Mesenchymal stem cell (in vitro differentiated cells and primary cell): ENCODE data around the gene PLEKHG5.
A peak's percentile ranks its signal among the peaks of the same experiment; 100 is the strongest.

Experiments used
- DNase-seq: peaks from one replicate; pipeline ENCODE4 v3.0.0-alpha.2; 2013
- H2AFZ ChIP-seq: one replicate; pipeline ENCODE4 v1.6.1; 2013; ENCODE audit warnings: low read depth, mild to moderate bottlenecking, control low read depth, inconsistent platforms, low read length, moderate library complexity
- H2AK5ac ChIP-seq: 2 replicates; pipeline ENCODE4 v1.6.1; 2013; ENCODE audit warnings: low read length, moderate library complexity, mild to moderate bottlenecking, inconsistent platforms; ENCODE audit not compliant: severe bottlenecking
- H2BK120ac ChIP-seq: one replicate; pipeline ENCODE4 v1.6.1; 2013; ENCODE audit warnings: low read depth, mild to moderate bottlenecking, inconsistent platforms, low read length, moderate library complexity
- H2BK12ac ChIP-seq, 2 experiments: one replicate each; pipeline ENCODE4 v1.6.1; 2013; ENCODE audit warnings: inconsistent platforms in 2 of 2, low read length in 2 of 2, mild to moderate bottlenecking in 2 of 2, moderate library complexity in 2 of 2, control low read depth in 1 of 2
- H2BK15ac ChIP-seq: one replicate; pipeline ENCODE4 v1.6.1; 2013; ENCODE audit warnings: mild to moderate bottlenecking, low read depth, inconsistent platforms; ENCODE audit not compliant: poor library complexity, severe bottlenecking
- H2BK5ac ChIP-seq: 2 replicates; pipeline ENCODE4 v1.6.1; 2013; ENCODE audit warnings: low read depth, mild to moderate bottlenecking, low read length, control low read depth, inconsistent platforms; ENCODE audit not compliant: poor library complexity, severe bottlenecking
- H3K14ac ChIP-seq, 2 experiments: one replicate each; pipeline ENCODE4 v1.6.1; 2013; ENCODE audit warnings: inconsistent platforms in 2 of 2, low read length in 2 of 2, control low read depth in 1 of 2, mild to moderate bottlenecking in 1 of 2, moderate library complexity in 1 of 2
- H3K18ac ChIP-seq, 2 experiments: one replicate each; pipeline ENCODE4 v1.6.1; 2013; ENCODE audit warnings: inconsistent platforms in 2 of 2, low read length in 2 of 2, control low read depth in 1 of 2, low read depth in 1 of 2, mild to moderate bottlenecking in 1 of 2
- H3K23ac ChIP-seq, 2 experiments: one replicate each; pipeline ENCODE4 v1.6.1; 2013; ENCODE audit warnings: inconsistent platforms in 2 of 2, low read length in 2 of 2, mild to moderate bottlenecking in 2 of 2, moderate library complexity in 2 of 2, control low read depth in 1 of 2
- H3K27ac ChIP-seq: 2 replicates; pipeline ENCODE4 v1.5.1; 2013; ENCODE audit warnings: mild to moderate bottlenecking, moderate library complexity, low read length, control low read depth, inconsistent platforms; ENCODE audit not compliant: poor library complexity, severe bottlenecking
- H3K27me3 ChIP-seq, 2 experiments: 2 replicates each; pipeline versions ENCODE4 v1.6.1 to v1.7.0; 2013; ENCODE audit warnings: low read length in 2 of 2, mild to moderate bottlenecking in 2 of 2, moderate library complexity in 2 of 2, control low read depth in 1 of 2, inconsistent platforms in 1 of 2; ENCODE audit not compliant: control insufficient read depth in 1 of 2, insufficient read depth in 1 of 2
- H3K36me3 ChIP-seq, 2 experiments: 2 replicates each; pipeline versions ENCODE4 v1.6.1 to v1.7.0; 2013; ENCODE audit warnings: low read length in 2 of 2, control low read depth in 1 of 2, inconsistent platforms in 1 of 2, low read depth in 1 of 2, mild to moderate bottlenecking in 1 of 2; ENCODE audit not compliant: insufficient read depth in 2 of 2, control insufficient read depth in 1 of 2
- H3K4ac ChIP-seq, 2 experiments: one replicate each; pipeline ENCODE4 v1.6.1; 2013; ENCODE audit warnings: inconsistent platforms in 2 of 2, low read length in 2 of 2, mild to moderate bottlenecking in 2 of 2, moderate library complexity in 2 of 2, control low read depth in 1 of 2, low read depth in 1 of 2
- H3K4me1 ChIP-seq: 2 replicates; pipeline ENCODE4 v1.6.1; 2013; ENCODE audit warnings: low read depth, low read length, control low read depth; ENCODE audit not compliant: control insufficient read depth, insufficient read depth
- H3K4me2 ChIP-seq: 2 replicates; pipeline ENCODE4 v1.6.1; 2013; ENCODE audit warnings: low read length, mild to moderate bottlenecking, inconsistent platforms; ENCODE audit not compliant: poor library complexity, severe bottlenecking
- H3K4me3 ChIP-seq, 2 experiments: 2 replicates each; pipeline versions ENCODE4 v1.5.1 to v1.7.0; 2013; ENCODE audit warnings: low read length in 2 of 2, mild to moderate bottlenecking in 2 of 2, control low read depth in 1 of 2, low read depth in 1 of 2; ENCODE audit not compliant: insufficient read depth in 1 of 2
- H3K79me1 ChIP-seq: replicated peaks from 2 replicates; pipeline ENCODE4 v1.6.1; 2013; ENCODE audit warnings: mild to moderate bottlenecking, control low read depth, low read length, inconsistent platforms; ENCODE audit not compliant: poor library complexity, severe bottlenecking
- H3K9ac ChIP-seq: 2 replicates; pipeline ENCODE4 v1.7.0; 2013; ENCODE audit warnings: mild to moderate bottlenecking, low read length, moderate library complexity
- H3K9me3 ChIP-seq: 2 replicates; pipeline ENCODE4 v1.7.0; 2013; ENCODE audit warnings: mild to moderate bottlenecking, low read length; ENCODE audit not compliant: control insufficient read depth
- H4K8ac ChIP-seq: one replicate; pipeline ENCODE4 v1.6.1; 2013; ENCODE audit warnings: inconsistent platforms, mild to moderate bottlenecking, low read length, moderate library complexity
- H4K91ac ChIP-seq: one replicate; pipeline ENCODE4 v1.6.1; 2013; ENCODE audit warnings: mild to moderate bottlenecking, low read length, inconsistent platforms
- WGBS: methylation state at CpG from one replicate; pipeline ENCODE4 v1.1.7; 2013; ENCODE audit warnings: mixed read lengths; 5-methylcytosine and 5-hydroxymethylcytosine counted together

The PLEKHG5 gene

DNA sequence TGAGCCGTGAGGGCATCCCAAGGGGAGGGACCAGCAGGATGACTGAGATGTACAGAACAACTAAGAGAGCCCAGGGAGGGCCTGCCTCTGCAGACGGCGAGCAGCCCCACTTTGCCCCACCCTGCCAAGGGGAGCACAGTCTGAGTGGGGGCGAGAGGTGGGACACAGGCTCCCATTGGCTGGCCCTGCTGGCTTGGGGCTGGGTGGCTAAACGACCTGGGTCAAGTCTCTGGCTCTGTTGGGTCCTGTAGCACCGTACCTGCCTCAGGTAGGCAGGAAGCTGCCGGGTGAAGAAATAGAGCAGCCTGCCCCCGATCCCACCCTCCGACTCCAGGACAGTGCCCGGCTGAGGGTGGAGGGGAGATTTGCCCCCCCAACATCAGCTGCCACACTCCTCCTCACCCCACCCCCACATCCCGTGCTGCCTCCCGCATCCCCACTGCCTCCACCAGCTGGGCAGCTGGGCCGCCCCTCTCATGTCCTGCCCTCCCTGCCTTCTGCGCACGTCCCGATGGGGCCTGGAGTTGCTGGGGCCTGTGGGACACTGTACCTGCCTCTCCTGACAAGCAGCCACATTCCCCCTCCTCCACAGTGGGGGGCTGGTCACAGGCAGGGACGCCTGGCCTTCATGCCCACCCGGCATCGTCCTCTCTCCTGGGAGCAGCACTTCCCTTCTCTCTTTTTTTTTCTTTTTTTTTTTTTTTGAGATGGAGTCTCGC lies 12.6 kb upstream of the PLEKHG5 start:
- Histone ChIP-seq H2BK12ac (no peak overlapping the region), H3K4me1 (peaks cover 8% of the 10 kb centered on the region), H3K9me3 (no peaks in the 10 kb centered on the region), H3K27me3 (peaks cover 0 to 40% of the 10 kb centered on the region in 2 experiments), H3K79me1 (no peaks in the 10 kb centered on the region), H3K14ac (no peak overlapping the region), H3K4me2 (no peak overlapping the region), H3K23ac (no peak overlapping the region), H2BK120ac (no peak overlapping the region), H4K8ac (no peak overlapping the region), H2AK5ac (no peak overlapping the region), H3K36me3 (no peaks in the 10 kb centered on the region), H2BK5ac (no peak overlapping the region), H3K4me3 (no peak overlapping the region), H3K27ac (no peak overlapping the region), H3K18ac (no peak overlapping the region), H3K4ac (no peak overlapping the region), H4K91ac (no peak overlapping the region), H3K9ac (no peak overlapping the region), H2AFZ (no peak overlapping the region), H2BK15ac (no peak overlapping the region)
- WGBS = 84% methylated on average over 20 of the region's 20 CpGs
- no peak for DNase-seq

DNA sequence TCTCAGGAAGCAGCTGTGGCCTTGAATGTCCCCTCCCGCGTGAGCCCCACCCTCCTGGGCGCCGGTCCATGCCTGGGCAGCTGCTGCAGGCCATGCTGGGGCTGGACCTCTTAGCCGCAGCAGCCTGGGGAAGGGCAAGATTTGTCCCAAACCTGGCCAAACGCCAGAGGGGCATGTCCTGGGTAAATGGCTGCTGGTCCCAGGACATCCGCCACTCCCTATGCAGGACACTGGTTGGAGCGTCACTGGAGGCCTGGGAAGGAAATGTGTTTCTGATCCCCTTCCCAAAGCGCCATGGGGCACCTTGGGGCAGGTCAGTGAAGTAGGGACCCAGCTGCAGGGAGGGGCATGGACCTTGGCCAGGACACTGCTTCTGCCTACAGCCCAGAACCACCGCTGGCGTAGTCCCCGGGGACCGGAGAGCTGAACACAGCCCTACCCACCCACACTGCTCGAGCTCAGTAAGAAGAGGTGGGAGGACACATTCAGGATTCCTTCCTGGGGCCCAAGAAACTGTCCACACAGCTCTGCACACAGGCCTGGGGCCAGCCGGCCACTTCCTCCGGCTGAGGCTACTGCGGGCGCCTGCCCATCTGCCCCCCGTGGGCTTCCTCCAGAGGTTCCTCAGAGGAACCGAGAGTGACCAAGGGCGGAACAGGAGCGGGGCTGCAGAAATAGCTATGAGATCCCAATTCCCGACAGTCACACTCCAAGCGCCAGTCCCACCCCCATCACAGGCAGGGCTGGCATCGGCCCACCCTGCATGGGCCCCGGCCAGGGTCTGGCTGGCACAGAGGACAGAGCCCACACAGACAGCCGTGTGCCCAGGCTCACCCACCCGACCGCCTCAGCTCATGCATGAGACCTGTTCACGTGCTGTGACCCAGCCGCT lies 10.8 kb upstream of the PLEKHG5 start:
- H3K79me1 ChIP-seq = no peaks in the 10 kb centered on the region
- no peak overlapping the region for H3K9ac ChIP-seq
- no peak overlapping the region for H2BK15ac ChIP-seq
- WGBS = 93% methylated on average over 31 of the region's 31 CpGs
- no peaks in the 10 kb centered on the region for H3K36me3 ChIP-seq
- no peak overlapping the region for H3K14ac ChIP-seq
- H2AK5ac ChIP-seq = no peak overlapping the region
- no peak overlapping the region for H3K27ac ChIP-seq
- no peak overlapping the region for H2BK120ac ChIP-seq
- H3K4me3 ChIP-seq = no peak overlapping the region
- H3K9me3 ChIP-seq = no peaks in the 10 kb centered on the region
- H3K4ac ChIP-seq = peak overlapping the region in 1 of 2 experiments; percentile 46
- H2AFZ ChIP-seq = no peak overlapping the region
- no peak for DNase-seq
- H3K4me1 ChIP-seq = peaks cover 12% of the 10 kb centered on the region
- no peak overlapping the region for H3K18ac ChIP-seq
- no peak overlapping the region for H3K4me2 ChIP-seq
- no peak overlapping the region for H2BK12ac ChIP-seq
- H4K8ac ChIP-seq = no peak overlapping the region
- H3K23ac ChIP-seq = no peak overlapping the region
- H2BK5ac ChIP-seq = no peak overlapping the region
- H3K27me3 ChIP-seq = peaks cover 0 to 33% of the 10 kb centered on the region in 2 experiments
- H4K91ac ChIP-seq = no peak overlapping the region

GRCh38 chr1:6501279-6501813 lies 9.9 kb upstream of the PLEKHG5 start:
- Histone ChIP-seq H2AFZ (no peak overlapping the region), H3K9me3 (no peaks in the 10 kb centered on the region), H2AK5ac (no peak overlapping the region), H3K4ac (no peak overlapping the region), H3K14ac (no peak overlapping the region), H3K4me2 (no peak overlapping the region), H4K8ac (no peak overlapping the region), H2BK120ac (no peak overlapping the region), H4K91ac (no peak overlapping the region), H3K23ac (no peak overlapping the region), H3K27ac (no peak overlapping the region), H3K27me3 (peaks cover 0 to 25% of the 10 kb centered on the region in 2 experiments), H3K79me1 (peaks cover 3% of the 10 kb centered on the region), H2BK12ac (no peak overlapping the region), H2BK15ac (no peak overlapping the region), H3K9ac (no peak overlapping the region), H2BK5ac (no peak overlapping the region), H3K4me3 (no peak overlapping the region), H3K18ac (no peak overlapping the region), H3K36me3 (no peaks in the 10 kb centered on the region), H3K4me1 (peaks cover 12% of the 10 kb centered on the region)
- WGBS = 73% methylated on average over 9 of the region's 10 CpGs
- no peak for DNase-seq
